B cell (primary cell): ENCODE results near the gene TMEM53. TPM values are rescaled to one million over a fixed set of nuclear protein-coding genes. Genes with fewer than 3 reads are reported as not detected.

Source experiments
- ATAC-seq: fragments of 200-7000 bp; cut with Tn5 transposase; one replicate; pipeline ENCODE4 v1.10.0; 2021; ENCODE audit warnings: low read depth, mild to moderate bottlenecking, moderate number of reproducible peaks, moderate library complexity
- CTCF ChIA-PET: fragments of 350-600 bp; sonication (Branson Sonifier 250); formaldehyde crosslinking; loops from one replicate; lab custom pipeline; 2021; ENCODE audit warnings: antibody characterized with exemption, inconsistent platforms; lab: Charles Lee
- POLR2A ChIA-PET: fragments of 350-600 bp; sonication (Branson Sonifier 250); formaldehyde crosslinking; loops from one replicate; lab custom pipeline; 2021; ENCODE audit warnings: antibody characterized with exemption; lab: Charles Lee
- DNase-seq: peaks from one replicate; pipeline ENCODE4 v3.0.0; 2013
- H2AFZ ChIP-seq: 2 replicates; pipeline ENCODE4 v1.6.1; 2012; ENCODE audit warnings: mild to moderate bottlenecking, low read depth, low read length; ENCODE audit not compliant: insufficient read depth, poor library complexity, severe bottlenecking
- H3K27ac ChIP-seq, 2 donors: 1 replicate in 1 of 2; 2 replicates in 1 of 2; pipeline ENCODE4 v1.5.1; 2012 to 2013; ENCODE audit warnings: low read length in 2 of 2, mild to moderate bottlenecking in 2 of 2, moderate library complexity in 1 of 2
- H3K27me3 ChIP-seq, 4 experiments: fragments of 200-600 bp in 1 of 4; sonication (generic) in 1 of 4; replicated peaks in 1 of 4; 1 replicate in 2 of 4; 2 replicates in 2 of 4; pipeline versions ENCODE4 v1.6.1 to v1.7.0; 2013 to 2016; ENCODE audit warnings: low read length in 3 of 4, mild to moderate bottlenecking in 2 of 4, mixed read lengths in 1 of 4, moderate library complexity in 1 of 4; ENCODE audit not compliant: insufficient read depth in 4 of 4, control insufficient read depth in 3 of 4; ENCODE audit errors: control extremely low read depth in 1 of 4
- H3K36me3 ChIP-seq, 2 experiments: replicated peaks in 1 of 2; 1 replicate in 1 of 2; 2 replicates in 1 of 2; pipeline versions ENCODE4 v1.6.1 to v1.7.1; 2013; ENCODE audit warnings: low read length in 1 of 2; ENCODE audit not compliant: insufficient read depth in 2 of 2, control insufficient read depth in 1 of 2; ENCODE audit errors: control extremely low read depth in 1 of 2, extremely low read depth in 1 of 2
- H3K4me1 ChIP-seq, 2 donors: fragments of 200-600 bp in 1 of 2; sonication (generic) in 1 of 2; 1 replicate in 1 of 2; 2 replicates in 1 of 2; pipeline versions ENCODE4 v1.5.1 to v1.6.1; 2013 to 2017; ENCODE audit warnings: low read length in 2 of 2; ENCODE audit not compliant: control insufficient read depth in 2 of 2, insufficient read depth in 2 of 2
- H3K4me2 ChIP-seq: replicated peaks from 2 replicates; pipeline ENCODE3; 2012; ENCODE audit warnings: mild to moderate bottlenecking, low read depth, low read length; ENCODE audit not compliant: poor library complexity, severe bottlenecking
- H3K4me3 ChIP-seq, 5 experiments: fragments of 200-600 bp in 1 of 5; sonication (generic) in 1 of 5; 1 replicate in 3 of 5; 2 replicates in 2 of 5; pipeline versions ENCODE4 v1.5.1 to v1.7.0; 2011 to 2016; ENCODE audit warnings: low read length in 4 of 5, mild to moderate bottlenecking in 4 of 5, low read depth in 2 of 5, control low read depth in 1 of 5, moderate library complexity in 1 of 5; ENCODE audit not compliant: insufficient read depth in 1 of 5; ENCODE audit errors: control extremely low read depth in 1 of 5, extremely low read depth in 1 of 5
- H3K79me2 ChIP-seq: fragments of 200-600 bp; sonication (generic); one replicate; pipeline ENCODE4 v1.6.0; 2016; ENCODE audit warnings: low read length; ENCODE audit not compliant: control insufficient read depth, insufficient read depth
- H3K9ac ChIP-seq: fragments of 200-600 bp; sonication (generic); 2 replicates; pipeline ENCODE4 v1.6.1; 2017; ENCODE audit warnings: mild to moderate bottlenecking, low read length, moderate library complexity
- H3K9me3 ChIP-seq, 3 donors: one replicate each; pipeline versions ENCODE4 v1.6.1 to v1.7.1; 2013; ENCODE audit warnings: low read length in 2 of 3; ENCODE audit not compliant: control insufficient read depth in 2 of 3, insufficient read depth in 1 of 3; ENCODE audit errors: control extremely low read depth in 1 of 3
- H4K20me1 ChIP-seq: 2 replicates; pipeline ENCODE4 v1.6.0; 2012; ENCODE audit warnings: mild to moderate bottlenecking, low read length; ENCODE audit not compliant: insufficient read depth, control insufficient read depth, poor library complexity, severe bottlenecking
- H3K27ac Mint-ChIP-seq: one replicate; pipeline ENCODE4 v1.8.0; 2021; ENCODE audit warnings: mixed read lengths
- H3K27me3 Mint-ChIP-seq: one replicate; pipeline ENCODE4 v1.8.0; 2021; ENCODE audit warnings: mixed read lengths
- H3K4me1 Mint-ChIP-seq: one replicate; pipeline ENCODE4 v1.8.0; 2021; ENCODE audit warnings: mixed read lengths
- H3K4me3 Mint-ChIP-seq: one replicate; pipeline ENCODE4 v1.8.0; 2021; ENCODE audit warnings: mixed read lengths
- H3K9me3 Mint-ChIP-seq: one replicate; pipeline ENCODE4 v1.8.0; 2022; ENCODE audit warnings: mixed read lengths; ENCODE audit not compliant: insufficient read depth
- EZH2 ChIP-seq: IDR thresholded peaks from 2 replicates; pipeline ENCODE4 v1.6.1; 2012; ENCODE audit warnings: borderline replicate concordance, low read depth, mild to moderate bottlenecking, moderate library complexity, low read length; ENCODE audit not compliant: insufficient read depth, poor library complexity, severe bottlenecking
- WGBS: methylation state at CpG from one replicate; pipeline ENCODE4 v1.1.5; 2013; ENCODE audit warnings: missing lambda C conversion rate; ENCODE audit not compliant: insufficient coverage; 5-methylcytosine and 5-hydroxymethylcytosine counted together
- intact Hi-C: fragments of 100-400 bp; cut with micrococcal nuclease; formaldehyde crosslinking; loops from one replicate; pipeline ENCODE4 v1.10.0; 2022
- polyA plus RNA-seq: library from polyadenylated mRNA; depleted of rRNA; stranded (reverse); fragments of >200 nt; gene quantifications from 2 replicates; pipeline ENCODE4 v1.2.3, GENCODE V29; 2012
- total RNA-seq, 2 donors: library from RNA; stranded (reverse); fragments of 120-200 nt in 1 of 2; gene quantifications; 1 replicate in 1 of 2; 2 replicates in 1 of 2; pipeline versions ENCODE4 v1.2.3 to v1.2.4, GENCODE V29; 2013 to 2022
- TF ChIP-seq, protein P1 (sequence below): fragments of 200-600 bp; IDR thresholded peaks from one replicate; pipeline ENCODE4 v1.8.0; 2022; ENCODE audit warnings: antibody characterized with exemption, mild to moderate bottlenecking

The TMEM53 gene
- total and polyA plus RNA-seq, 2 donors (not counting 1 experiment from before 2014, with no cell fraction given) = 6.5 to 6.8 TPM

DNA sequence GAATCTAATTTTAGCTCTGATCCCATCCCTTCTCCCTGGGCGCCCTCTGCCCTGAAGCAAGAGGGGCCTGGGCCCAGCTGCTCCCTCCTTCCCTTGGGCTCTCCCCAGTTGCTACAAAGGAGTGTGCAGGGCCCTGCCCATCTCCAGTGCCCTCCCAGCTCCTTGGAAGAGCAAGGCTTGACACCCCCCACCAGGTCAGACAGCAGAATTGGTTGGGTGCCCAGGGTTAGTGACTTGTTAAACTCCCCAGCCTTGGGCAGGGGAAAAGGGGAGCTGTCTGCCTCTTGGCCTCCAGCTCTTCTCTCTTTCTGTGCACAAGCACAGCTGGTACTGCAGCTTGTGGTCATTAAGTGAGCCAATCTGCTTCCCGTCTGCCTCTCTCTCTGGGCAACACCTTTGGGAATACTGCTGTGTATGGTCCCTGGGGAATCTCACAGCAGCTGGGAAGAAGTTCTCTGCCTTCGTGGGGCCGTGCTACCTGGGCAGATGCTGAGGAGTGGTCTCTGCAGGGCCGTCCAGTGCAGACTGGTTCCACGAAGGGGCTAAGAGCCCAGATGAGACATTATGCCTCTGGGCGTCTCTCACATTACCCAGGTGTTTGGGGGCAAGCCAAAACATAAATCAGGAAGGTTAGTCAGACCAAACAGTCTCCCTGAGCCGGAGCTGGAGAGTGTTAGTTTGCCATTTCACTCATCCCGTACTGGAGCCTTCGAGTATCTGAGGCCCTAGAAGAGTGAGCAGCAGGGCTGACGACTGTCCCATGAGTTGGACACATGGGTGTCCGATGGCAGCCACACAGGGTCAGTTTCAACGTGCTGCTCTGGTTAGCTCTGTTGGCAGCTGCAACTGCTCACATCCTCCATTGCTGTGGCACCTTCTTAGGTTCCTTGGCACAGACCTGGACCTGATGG lies 37.3 kb downstream of the TMEM53 start:
- peaks cover 13 to 14% of the 10 kb centered on the region in 2 donors for H3K4me1 ChIP-seq
- no peaks in the 10 kb centered on the region for H3K9me3 ChIP-seq
- H4K20me1 ChIP-seq = peaks cover 69% of the 10 kb centered on the region
- ChIA-PET POLR2A (no interaction called here), CTCF (interaction anchor here (1.1 to 1.4 kb wide), 3 partner anchors 11 to 19 kb away, joined by 3 to 9 read pairs (median 3); no protein-coding TSS in a partner anchor)
- H2AFZ ChIP-seq = no peak overlapping the region
- Mint-ChIP-seq H3K9me3 (no peaks in the 10 kb centered on the region), H3K27me3 (no peaks in the 10 kb centered on the region), H3K27ac (peak overlapping the region; percentile 26), H3K4me3 (no peak overlapping the region), H3K4me1 (peaks cover 30% of the 10 kb centered on the region)
- peaks cover 9 to 93% of the 10 kb centered on the region in 2 experiments for H3K36me3 ChIP-seq
- DNase-seq = no peak
- WGBS = 90% methylated on average over 13 of the region's 13 CpGs
- H3K4me2 ChIP-seq = no peak overlapping the region
- no peak overlapping the region for H3K27ac ChIP-seq
- TF ChIP-seq EZH2 = no peak
- TF ChIP-seq, protein P1, sequence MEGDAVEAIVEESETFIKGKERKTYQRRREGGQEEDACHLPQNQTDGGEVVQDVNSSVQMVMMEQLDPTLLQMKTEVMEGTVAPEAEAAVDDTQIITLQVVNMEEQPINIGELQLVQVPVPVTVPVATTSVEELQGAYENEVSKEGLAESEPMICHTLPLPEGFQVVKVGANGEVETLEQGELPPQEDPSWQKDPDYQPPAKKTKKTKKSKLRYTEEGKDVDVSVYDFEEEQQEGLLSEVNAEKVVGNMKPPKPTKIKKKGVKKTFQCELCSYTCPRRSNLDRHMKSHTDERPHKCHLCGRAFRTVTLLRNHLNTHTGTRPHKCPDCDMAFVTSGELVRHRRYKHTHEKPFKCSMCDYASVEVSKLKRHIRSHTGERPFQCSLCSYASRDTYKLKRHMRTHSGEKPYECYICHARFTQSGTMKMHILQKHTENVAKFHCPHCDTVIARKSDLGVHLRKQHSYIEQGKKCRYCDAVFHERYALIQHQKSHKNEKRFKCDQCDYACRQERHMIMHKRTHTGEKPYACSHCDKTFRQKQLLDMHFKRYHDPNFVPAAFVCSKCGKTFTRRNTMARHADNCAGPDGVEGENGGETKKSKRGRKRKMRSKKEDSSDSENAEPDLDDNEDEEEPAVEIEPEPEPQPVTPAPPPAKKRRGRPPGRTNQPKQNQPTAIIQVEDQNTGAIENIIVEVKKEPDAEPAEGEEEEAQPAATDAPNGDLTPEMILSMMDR = no peak
- peaks cover 14% of the 10 kb centered on the region for H3K79me2 ChIP-seq
- no peaks in the 10 kb centered on the region for H3K27me3 ChIP-seq
- intact Hi-C loops = no loop called here
- H3K4me3 ChIP-seq = no peak overlapping the region
- ATAC-seq = no peak
- no peak overlapping the region for H3K9ac ChIP-seq
